GM10248 (cell line): ENCODE results near the gene RGS13.

Experiments
- CTCF ChIA-PET: fragments of 300-600 bp; sonication (Branson Sonifier 250); formaldehyde crosslinking; extraction: SDS; loops from one replicate; lab custom pipeline; 2021; ENCODE audit warnings: antibody characterized with exemption; lab: Yijun Ruan, JAX
- POLR2A ChIA-PET: fragments of 350-650 bp; sonication (Branson Sonifier 250); formaldehyde crosslinking; extraction: SDS; loops from one replicate; lab custom pipeline; 2020; ENCODE audit warnings: antibody characterized with exemption; lab: Yijun Ruan, JAX
- DNase-seq: peaks from one replicate; pipeline ENCODE4 v3.0.0; 2012; ENCODE audit errors: extremely low spot score
- TF ChIP-seq, protein P1 (sequence below): IDR thresholded peaks from 2 replicates; pipeline ENCODE4 v1.5.1; 2012; ENCODE audit warnings: mild to moderate bottlenecking, low read depth; ENCODE audit errors: extremely low read depth, missing control alignments, control extremely low read depth

The RGS13 gene

DNA sequence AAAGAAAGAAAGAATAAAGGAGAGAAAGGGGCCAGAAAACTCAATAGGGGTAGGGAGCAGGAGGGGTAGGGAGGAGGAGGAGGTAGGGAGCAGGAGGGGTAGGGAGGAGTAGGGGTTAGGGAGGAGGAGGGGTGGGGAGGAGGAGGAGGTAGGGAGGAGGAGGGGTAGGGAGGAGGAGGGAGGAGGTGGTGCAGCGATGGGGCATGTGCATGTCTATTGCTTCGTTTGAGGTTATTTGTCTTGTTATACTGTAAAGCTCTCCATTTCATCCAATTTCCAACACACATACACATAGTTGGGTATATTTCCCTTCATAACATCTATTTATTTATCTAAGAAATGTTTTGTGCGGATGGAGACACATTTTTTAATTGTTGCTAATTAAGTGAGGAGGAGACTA, 40.6 kb upstream of the RGS13 start:
- ChIA-PET POLR2A (no interaction called here), CTCF (interaction anchor here (0.9 to 1.6 kb wide), 5 partner anchors 9 to 96 kb away, joined by 3 to 4 read pairs (median 3); no protein-coding TSS in a partner anchor)
- DNase-seq: no peak
- TF ChIP-seq, protein P1, sequence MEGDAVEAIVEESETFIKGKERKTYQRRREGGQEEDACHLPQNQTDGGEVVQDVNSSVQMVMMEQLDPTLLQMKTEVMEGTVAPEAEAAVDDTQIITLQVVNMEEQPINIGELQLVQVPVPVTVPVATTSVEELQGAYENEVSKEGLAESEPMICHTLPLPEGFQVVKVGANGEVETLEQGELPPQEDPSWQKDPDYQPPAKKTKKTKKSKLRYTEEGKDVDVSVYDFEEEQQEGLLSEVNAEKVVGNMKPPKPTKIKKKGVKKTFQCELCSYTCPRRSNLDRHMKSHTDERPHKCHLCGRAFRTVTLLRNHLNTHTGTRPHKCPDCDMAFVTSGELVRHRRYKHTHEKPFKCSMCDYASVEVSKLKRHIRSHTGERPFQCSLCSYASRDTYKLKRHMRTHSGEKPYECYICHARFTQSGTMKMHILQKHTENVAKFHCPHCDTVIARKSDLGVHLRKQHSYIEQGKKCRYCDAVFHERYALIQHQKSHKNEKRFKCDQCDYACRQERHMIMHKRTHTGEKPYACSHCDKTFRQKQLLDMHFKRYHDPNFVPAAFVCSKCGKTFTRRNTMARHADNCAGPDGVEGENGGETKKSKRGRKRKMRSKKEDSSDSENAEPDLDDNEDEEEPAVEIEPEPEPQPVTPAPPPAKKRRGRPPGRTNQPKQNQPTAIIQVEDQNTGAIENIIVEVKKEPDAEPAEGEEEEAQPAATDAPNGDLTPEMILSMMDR: no peak

GRCh38 chr1:192598589-192598988, 37.4 kb upstream of the RGS13 start:
- DNase-seq: no peak
- ChIA-PET POLR2A (no interaction called here), CTCF (interaction anchor here (1.1 to 1.9 kb wide), 7 partner anchors 8 to 124 kb away, joined by 3 to 7 read pairs (median 4); no protein-coding TSS in a partner anchor)
- TF ChIP-seq, protein P1: no peak

GRCh38 chr1:192600275-192600674, 35.7 kb upstream of the RGS13 start:
- TF ChIP-seq, protein P1: no peak
- CTCF ChIA-PET: interaction anchor here (1.2 kb wide), 1 partner anchor 10 kb away, joined by 3 read pairs; no protein-coding TSS in a partner anchor
- DNase-seq: no peak
- POLR2A ChIA-PET: no interaction called here

GRCh38 chr1:192601143-192601542, 34.8 kb upstream of the RGS13 start:
- TF ChIP-seq, protein P1: no peak
- no peak for DNase-seq
- POLR2A ChIA-PET: no interaction called here
- CTCF ChIA-PET: interaction anchor here (1.0 kb wide), 1 partner anchor 86 kb away, joined by 3 read pairs; no protein-coding TSS in a partner anchor

- ChIA-PET CTCF (interaction anchor here (1.0 kb wide), 1 partner anchor 87 kb away, joined by 3 read pairs; no protein-coding TSS in a partner anchor), POLR2A (no interaction called here)
- TF ChIP-seq, protein P1: no peak
- no peak for DNase-seq
Measured at GRCh38 chr1:192601567-192601966, 34.4 kb upstream of the RGS13 start.

GRCh38 chr1:192602757-192603156, 33.2 kb upstream of the RGS13 start:
- ChIA-PET POLR2A (interaction anchor here (0.6 kb wide), 1 partner anchor 27 kb away, joined by 3 read pairs; no protein-coding TSS in a partner anchor), CTCF (interaction anchor here (0.9 to 7.5 kb wide), 2 partner anchors 14 to 128 kb away, joined by 3 to 100 read pairs; no protein-coding TSS in a partner anchor)
- TF ChIP-seq, protein P1: no peak
- no peak for DNase-seq
